ENCODE data around the gene PPP5C.

GRCh38 chr19:46408664-46409039, 61.8 kb downstream of the PPP5C start:
- no peak for TF ChIP-seq CTCF (IDR thresholded peaks at IDR 0.05)
- TF ChIP-seq POLR2A (IDR thresholded peaks at IDR 0.05): no peak
- no peak for TF ChIP-seq POLR2AphosphoS5 (IDR thresholded peaks at IDR 0.05)
